ENCODE data around the gene SOCS6. TPM values are rescaled to one million over a fixed set of nuclear protein-coding genes. Genes with fewer than 3 reads are reported as not detected.
"Not testable (repeated sequence)": the region's sequence is repeated elsewhere in the genome, so short reads cannot be mapped to it uniquely, and the experiment has no call there.

Gene SOCS6
- total RNA-seq, 3 donors from 2014 or later, result 17.9 to 32.9 (median 20.6) TPM

DNA sequence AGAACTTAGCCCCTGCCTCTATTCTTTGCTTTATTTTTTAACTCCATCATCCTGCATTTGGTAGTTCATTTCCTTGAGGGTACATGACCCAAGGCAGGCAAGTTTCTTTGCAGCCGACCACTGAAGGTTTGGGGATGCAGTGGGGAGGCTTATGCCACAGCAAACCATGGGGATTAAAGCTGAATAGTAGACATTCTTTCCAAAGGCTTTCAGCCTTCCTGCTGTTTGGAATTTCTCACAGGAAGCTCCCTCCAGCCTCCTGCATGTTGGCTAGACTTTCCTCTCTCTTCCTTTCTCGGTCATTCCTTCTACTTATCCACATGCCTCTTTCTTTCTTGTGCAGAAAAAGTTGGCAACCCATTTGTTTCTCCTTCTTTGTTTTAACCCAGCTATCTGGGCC is 77.3 kb downstream of the SOCS6 start:
- intact Hi-C loops (cut with DNase I; ENCODE audit: low total_unique reads), result no loop called here

DNA sequence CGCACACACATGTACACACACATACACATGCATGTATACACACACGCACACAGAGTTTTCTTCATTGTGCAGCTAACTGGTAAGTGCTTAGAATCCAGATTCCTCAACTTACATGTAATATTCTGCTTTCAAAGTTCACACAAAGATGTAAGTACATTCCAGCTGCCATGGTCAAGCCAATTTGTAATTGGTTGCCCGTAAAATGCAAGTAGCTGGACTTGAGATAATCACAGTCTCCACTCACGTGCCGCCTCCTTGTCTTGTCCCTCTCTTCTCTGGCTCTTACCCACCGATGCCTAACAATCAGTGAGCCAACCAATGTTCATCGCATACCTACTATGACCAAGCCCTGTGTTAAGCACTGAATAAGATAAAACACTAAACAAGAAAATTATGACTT is 77.8 kb downstream of the SOCS6 start:
- no peak for DNase-seq (ENCODE audit: low spot score in 2 of 2)
- Histone ChIP-seq H3K27ac (no peak overlapping the region), H3K27me3 (no peaks in the 10 kb centered on the region), H3K9me3 (no peaks in the 10 kb centered on the region), H3K4me3 (no peak overlapping the region), H3K36me3 (no peaks in the 10 kb centered on the region), H3K4me1 (no peaks in the 10 kb centered on the region)
- TF ChIP-seq POLR2A (IDR thresholded peaks at IDR 0.05), result no peak
- TF ChIP-seq, protein P1, sequence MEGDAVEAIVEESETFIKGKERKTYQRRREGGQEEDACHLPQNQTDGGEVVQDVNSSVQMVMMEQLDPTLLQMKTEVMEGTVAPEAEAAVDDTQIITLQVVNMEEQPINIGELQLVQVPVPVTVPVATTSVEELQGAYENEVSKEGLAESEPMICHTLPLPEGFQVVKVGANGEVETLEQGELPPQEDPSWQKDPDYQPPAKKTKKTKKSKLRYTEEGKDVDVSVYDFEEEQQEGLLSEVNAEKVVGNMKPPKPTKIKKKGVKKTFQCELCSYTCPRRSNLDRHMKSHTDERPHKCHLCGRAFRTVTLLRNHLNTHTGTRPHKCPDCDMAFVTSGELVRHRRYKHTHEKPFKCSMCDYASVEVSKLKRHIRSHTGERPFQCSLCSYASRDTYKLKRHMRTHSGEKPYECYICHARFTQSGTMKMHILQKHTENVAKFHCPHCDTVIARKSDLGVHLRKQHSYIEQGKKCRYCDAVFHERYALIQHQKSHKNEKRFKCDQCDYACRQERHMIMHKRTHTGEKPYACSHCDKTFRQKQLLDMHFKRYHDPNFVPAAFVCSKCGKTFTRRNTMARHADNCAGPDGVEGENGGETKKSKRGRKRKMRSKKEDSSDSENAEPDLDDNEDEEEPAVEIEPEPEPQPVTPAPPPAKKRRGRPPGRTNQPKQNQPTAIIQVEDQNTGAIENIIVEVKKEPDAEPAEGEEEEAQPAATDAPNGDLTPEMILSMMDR (IDR thresholded peaks at IDR 0.05), result no peak
- no peak for TF ChIP-seq POLR2AphosphoS5 (IDR thresholded peaks at IDR 0.05)
- intact Hi-C loops (cut with DNase I; ENCODE audit: low total_unique reads), result no loop called here

More for the DNA sequence above, 77.3 kb downstream of the SOCS6 start:
- Histone ChIP-seq H3K4me3 (no peak overlapping the region), H3K9me3 (no peaks in the 10 kb centered on the region), H3K36me3 (no peaks in the 10 kb centered on the region), H3K4me1 (no peaks in the 10 kb centered on the region), H3K27ac (no peak overlapping the region), H3K27me3 (no peaks in the 10 kb centered on the region)
- TF ChIP-seq, protein P1 (IDR thresholded peaks at IDR 0.05), result no peak
- no peak for TF ChIP-seq POLR2A (IDR thresholded peaks at IDR 0.05)
- no peak for TF ChIP-seq POLR2AphosphoS5 (IDR thresholded peaks at IDR 0.05)
- DNase-seq (ENCODE audit: low spot score in 2 of 2), result no peak

DNA sequence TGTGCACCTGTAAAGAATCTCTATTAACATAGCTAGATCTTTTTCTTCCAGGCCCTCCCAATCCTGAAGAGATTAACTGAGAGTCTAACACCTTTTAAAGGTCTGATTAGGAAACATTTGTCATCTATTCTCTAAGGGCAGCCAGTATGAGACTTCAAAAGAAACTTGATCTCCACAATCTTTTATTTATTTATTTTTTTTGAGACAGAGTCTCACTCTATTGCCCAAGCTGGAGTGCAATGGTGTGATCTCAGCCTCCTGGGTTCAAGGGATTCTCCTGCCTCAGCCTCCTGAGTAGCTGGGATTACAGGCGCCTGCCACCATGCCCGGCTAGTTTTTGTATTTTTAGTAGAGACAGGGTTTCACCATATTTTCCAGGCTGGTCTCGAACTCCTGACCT is 78.5 kb downstream of the SOCS6 start:
- DNase-seq (ENCODE audit: low spot score in 2 of 2); H3K4me3 ChIP-seq; H3K27ac ChIP-seq; H3K27me3 ChIP-seq; H3K9me3 ChIP-seq; intact Hi-C loops (cut with DNase I; ENCODE audit: low total_unique reads); H3K4me1 ChIP-seq; H3K36me3 ChIP-seq: not testable (repeated sequence)

DNA sequence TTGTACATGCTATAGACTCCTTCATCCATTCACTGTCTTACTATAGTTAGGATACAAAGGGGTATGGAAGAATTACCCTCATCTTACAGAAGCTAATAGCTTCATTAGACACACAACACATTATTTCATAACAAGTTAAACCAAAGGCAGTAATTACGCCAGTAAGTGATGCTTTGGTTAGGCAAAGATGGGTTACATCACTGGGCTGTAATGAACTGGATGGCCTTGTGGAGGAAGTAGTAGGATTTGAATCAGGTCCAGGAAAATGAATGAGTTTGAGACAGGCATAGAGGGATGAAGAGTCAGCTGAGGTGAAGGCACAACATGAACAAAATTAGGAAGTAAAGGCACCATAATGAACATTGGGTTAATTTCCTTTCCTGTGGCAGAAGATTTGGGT is 80.1 kb downstream of the SOCS6 start:
- DNase-seq (ENCODE audit: low spot score in 2 of 2), result no peak

DNA sequence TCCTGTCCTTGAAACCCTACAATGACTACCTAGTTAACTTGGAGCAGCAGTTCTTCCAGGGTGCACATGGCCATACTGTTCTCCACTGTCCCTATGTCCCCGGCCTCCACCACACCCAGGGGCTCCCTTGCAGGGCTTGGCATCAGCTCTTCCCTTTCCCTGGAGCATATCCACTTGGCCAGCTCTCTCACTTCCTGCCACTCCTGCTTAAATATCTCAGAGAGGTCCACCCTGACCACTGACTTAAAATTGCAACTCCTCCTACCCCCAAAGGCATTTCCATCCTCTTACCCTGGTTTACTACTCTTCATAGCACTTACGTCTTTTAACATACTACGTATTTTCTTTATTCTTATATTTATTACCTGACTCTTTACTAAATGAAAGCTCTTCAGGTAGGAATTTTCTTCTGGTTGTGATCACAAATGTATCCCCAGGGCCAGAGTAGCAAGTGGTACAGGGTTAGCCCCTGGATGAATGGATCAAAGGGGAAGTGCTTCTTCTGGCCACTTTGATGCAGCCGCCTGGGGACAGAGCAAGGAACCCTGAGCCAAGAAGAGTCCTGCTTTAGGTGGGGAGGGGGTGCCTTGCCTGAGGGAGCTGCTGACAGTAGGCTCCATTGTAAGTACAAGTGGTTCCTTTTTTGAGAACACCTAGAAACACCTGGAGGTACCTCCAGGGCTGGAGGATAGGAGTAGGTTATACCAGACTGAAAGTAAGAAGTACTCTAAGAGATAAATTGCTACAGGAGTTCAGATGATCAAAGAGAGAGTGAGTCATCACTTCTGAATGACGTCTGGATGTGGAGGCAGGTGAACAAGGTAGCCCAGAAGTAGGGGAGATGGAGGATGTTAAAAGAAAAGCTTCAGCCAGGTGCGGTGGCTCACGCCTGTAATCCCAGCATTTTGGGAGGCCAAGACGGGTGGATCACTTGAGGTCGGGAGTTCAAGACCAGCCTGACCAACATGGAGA is 82.2 kb downstream of the SOCS6 start:
- H3K27me3 ChIP-seq, result no peaks in the 10 kb centered on the region
- no peak overlapping the region for H3K27ac ChIP-seq
- TF ChIP-seq POLR2A (IDR thresholded peaks at IDR 0.05) (no peak), POLR2AphosphoS5 (IDR thresholded peaks at IDR 0.05) (no peak)
- TF ChIP-seq, protein P1 (IDR thresholded peaks at IDR 0.05), result no peak
- DNase-seq (ENCODE audit: low spot score in 2 of 2), result no peak
- H3K9me3 ChIP-seq, result no peaks in the 10 kb centered on the region
- H3K36me3 ChIP-seq, result no peaks in the 10 kb centered on the region
- no peaks in the 10 kb centered on the region for H3K4me1 ChIP-seq
- no peak overlapping the region for H3K4me3 ChIP-seq
- intact Hi-C loops (cut with DNase I; ENCODE audit: low total_unique reads), result no loop called here

More for the DNA sequence above, 80.1 kb downstream of the SOCS6 start:
- Histone ChIP-seq H3K4me1 (no peaks in the 10 kb centered on the region), H3K27ac (no peak overlapping the region), H3K36me3 (no peaks in the 10 kb centered on the region), H3K4me3 (no peak overlapping the region), H3K27me3 (no peaks in the 10 kb centered on the region), H3K9me3 (no peaks in the 10 kb centered on the region)
- TF ChIP-seq POLR2AphosphoS5 (IDR thresholded peaks at IDR 0.05) (no peak), POLR2A (IDR thresholded peaks at IDR 0.05) (no peak)
- TF ChIP-seq, protein P1 (IDR thresholded peaks at IDR 0.05), result no peak
- intact Hi-C loops (cut with DNase I; ENCODE audit: low total_unique reads), result no loop called here

Measured in breast epithelium (tissue), 4 donors.